Fibroblast of lung (primary cell): Measurements from ENCODE around the gene KRTAP5-1. TPM values are rescaled to one million over a fixed set of nuclear protein-coding genes. Genes with fewer than 3 reads are reported as not detected.
"Not testable (repeated sequence)": the region's sequence is repeated elsewhere in the genome, so short reads cannot be mapped to it uniquely, and the experiment has no call there.

Experiments used
- DNase-seq, 2 donors: peaks; one replicate each; pipeline versions ENCODE4 v3.0.0 to v3.0.0-alpha.2; 2010; ENCODE audit warnings: low read depth in 2 of 2
- H2AFZ ChIP-seq: 2 replicates; pipeline ENCODE4 v1.5.1; 2012; ENCODE audit warnings: low read length, control low read depth, inconsistent platforms
- H3K27ac ChIP-seq: 2 replicates; pipeline ENCODE4 v1.5.1; 2011; ENCODE audit warnings: low read length, control low read depth; ENCODE audit not compliant: insufficient read depth
- H3K27me3 ChIP-seq: 2 replicates; pipeline ENCODE4 v1.5.1; 2011; ENCODE audit warnings: mild to moderate bottlenecking, low read length; ENCODE audit not compliant: control insufficient read depth, insufficient read depth
- H3K36me3 ChIP-seq: 2 replicates; pipeline ENCODE4 v1.5.1; 2011; ENCODE audit warnings: low read length; ENCODE audit not compliant: control insufficient read depth, insufficient read depth
- H3K4me1 ChIP-seq: 2 replicates; pipeline ENCODE4 v1.5.1; 2011; ENCODE audit warnings: low read length; ENCODE audit not compliant: control insufficient read depth, insufficient read depth; ENCODE audit errors: extremely low read depth
- H3K4me2 ChIP-seq: 2 replicates; pipeline ENCODE4 v1.5.1; 2011; ENCODE audit warnings: low read length, control low read depth; ENCODE audit not compliant: insufficient read depth; ENCODE audit errors: extremely low read depth
- H3K4me3 ChIP-seq, 4 experiments: fragments of 200-600 bp in 1 of 4; sonication (generic) in 1 of 4; replicated peaks in 1 of 4; 2 replicates each; pipeline ENCODE4 v1.5.1; 2011 to 2016; ENCODE audit warnings: low read length in 4 of 4, low read depth in 3 of 4, mild to moderate bottlenecking in 3 of 4, control low read depth in 2 of 4, inconsistent platforms in 1 of 4, mixed read lengths in 1 of 4; ENCODE audit not compliant: insufficient read depth in 1 of 4; ENCODE audit errors: control extremely low read depth in 1 of 4
- H3K79me2 ChIP-seq: 2 replicates; pipeline ENCODE4 v1.5.1; 2012; ENCODE audit warnings: mild to moderate bottlenecking, low read length, inconsistent platforms; ENCODE audit not compliant: control insufficient read depth, insufficient read depth
- H3K9ac ChIP-seq: 2 replicates; pipeline ENCODE4 v1.5.1; 2011; ENCODE audit warnings: mild to moderate bottlenecking, low read length, control low read depth; ENCODE audit not compliant: insufficient read depth
- H3K9me3 ChIP-seq: 2 replicates; pipeline ENCODE4 v1.5.1; 2012; ENCODE audit warnings: low read depth, low read length; ENCODE audit not compliant: control insufficient read depth, insufficient read depth
- H4K20me1 ChIP-seq: 2 replicates; pipeline ENCODE4 v1.5.1; 2011; ENCODE audit warnings: low read length; ENCODE audit not compliant: control insufficient read depth, insufficient read depth; ENCODE audit errors: extremely low read depth
- EZH2 ChIP-seq: IDR thresholded peaks from 2 replicates; pipeline ENCODE4 v1.5.1; 2012; ENCODE audit warnings: low read length, control low read depth, mild to moderate bottlenecking; ENCODE audit errors: missing control alignments
- polyA plus RNA-seq, 2 donors: library from polyadenylated mRNA; depleted of rRNA in 1 of 2; stranded (reverse) in 1 of 2; unstranded in 1 of 2; fragments of >200 nt; gene quantifications; 2 replicates each; pipeline ENCODE4 v1.2.1, GENCODE V29; 2011 to 2012; ENCODE audit warnings: missing spikeins in 1 of 2
- total RNA-seq: library from RNA; depleted of rRNA; stranded (reverse); fragments of >200 nt; gene quantifications from 2 replicates; pipeline ENCODE4 v1.2.1, GENCODE V29; 2014
- TF ChIP-seq, protein P1 (sequence below), 2 donors: IDR thresholded peaks in 1 of 2; conservative IDR thresholded peaks in 1 of 2; 1 replicate in 1 of 2; 2 replicates in 1 of 2; pipeline ENCODE4 v1.5.1; 2011 to 2012; ENCODE audit warnings: low read length in 2 of 2, control low read depth in 1 of 2, inconsistent platforms in 1 of 2, low read depth in 1 of 2, mild to moderate bottlenecking in 1 of 2

Gene KRTAP5-1
- total and polyA plus RNA-seq, 2 donors (not counting 1 experiment from before 2014, with no cell fraction given): not detected

DNA sequence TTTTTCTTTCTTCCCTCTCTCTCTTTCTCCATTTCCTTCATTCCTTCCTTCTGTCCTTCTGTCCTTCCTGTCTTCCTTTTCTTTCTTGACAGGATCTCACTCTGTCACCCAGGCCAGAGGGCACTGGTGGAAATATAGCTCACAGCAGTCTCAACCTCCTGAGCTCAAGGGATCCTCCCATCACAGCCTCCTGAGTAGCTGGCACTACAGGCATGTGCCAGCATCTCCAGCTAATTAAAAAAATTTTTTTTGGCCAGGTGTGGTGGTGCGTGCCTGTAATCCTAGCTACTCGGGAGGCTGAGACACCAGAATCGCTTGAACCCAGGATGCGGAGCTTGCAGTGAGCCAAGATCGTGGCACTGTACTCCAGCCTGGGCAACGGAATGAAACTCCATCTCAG lies 8.3 kb downstream of the KRTAP5-1 start:
- Histone ChIP-seq H3K4me3 (no peak overlapping the region), H3K9me3 (no peaks in the 10 kb centered on the region), H3K27me3 (peaks cover 16% of the 10 kb centered on the region), H2AFZ (no peak overlapping the region), H3K79me2 (no peaks in the 10 kb centered on the region), H3K27ac (no peak overlapping the region), H3K9ac (no peak overlapping the region), H3K4me1 (no peaks in the 10 kb centered on the region), H3K4me2 (no peak overlapping the region), H3K36me3 (no peaks in the 10 kb centered on the region), H4K20me1 (no peaks in the 10 kb centered on the region)
- TF ChIP-seq, protein P1, sequence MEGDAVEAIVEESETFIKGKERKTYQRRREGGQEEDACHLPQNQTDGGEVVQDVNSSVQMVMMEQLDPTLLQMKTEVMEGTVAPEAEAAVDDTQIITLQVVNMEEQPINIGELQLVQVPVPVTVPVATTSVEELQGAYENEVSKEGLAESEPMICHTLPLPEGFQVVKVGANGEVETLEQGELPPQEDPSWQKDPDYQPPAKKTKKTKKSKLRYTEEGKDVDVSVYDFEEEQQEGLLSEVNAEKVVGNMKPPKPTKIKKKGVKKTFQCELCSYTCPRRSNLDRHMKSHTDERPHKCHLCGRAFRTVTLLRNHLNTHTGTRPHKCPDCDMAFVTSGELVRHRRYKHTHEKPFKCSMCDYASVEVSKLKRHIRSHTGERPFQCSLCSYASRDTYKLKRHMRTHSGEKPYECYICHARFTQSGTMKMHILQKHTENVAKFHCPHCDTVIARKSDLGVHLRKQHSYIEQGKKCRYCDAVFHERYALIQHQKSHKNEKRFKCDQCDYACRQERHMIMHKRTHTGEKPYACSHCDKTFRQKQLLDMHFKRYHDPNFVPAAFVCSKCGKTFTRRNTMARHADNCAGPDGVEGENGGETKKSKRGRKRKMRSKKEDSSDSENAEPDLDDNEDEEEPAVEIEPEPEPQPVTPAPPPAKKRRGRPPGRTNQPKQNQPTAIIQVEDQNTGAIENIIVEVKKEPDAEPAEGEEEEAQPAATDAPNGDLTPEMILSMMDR (conservative IDR thresholded peaks at IDR 0.05 in 1 of 2, IDR thresholded peaks at IDR 0.05 in 1 of 2; ENCODE audit: low read depth in 1 of 2, low read length in 2 of 2): no peak
- TF ChIP-seq EZH2: no peak
- DNase-seq: no peak

DNA sequence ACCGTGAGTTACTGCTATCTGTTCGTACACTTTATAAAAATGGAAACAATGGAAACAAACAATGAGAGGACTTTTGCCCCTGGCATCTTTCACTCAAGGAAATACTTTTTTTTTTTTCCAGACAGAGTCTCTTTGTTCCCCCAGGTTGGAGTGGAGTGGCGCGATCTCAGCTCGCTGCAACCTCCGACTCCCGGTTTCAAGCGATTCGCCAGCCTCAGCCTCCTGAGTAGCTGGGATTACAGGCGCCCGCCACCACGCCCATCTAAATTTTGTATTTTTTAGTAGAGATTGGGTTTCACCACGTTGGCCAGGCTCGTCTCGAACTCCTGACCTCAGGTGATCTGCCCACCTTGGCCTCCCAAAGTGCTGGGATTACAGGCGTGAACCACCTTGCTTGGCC lies 9.3 kb downstream of the KRTAP5-1 start:
- not testable (repeated sequence) for DNase-seq, H3K4me2 ChIP-seq, H3K9me3 ChIP-seq, H3K4me1 ChIP-seq, H3K27ac ChIP-seq, H3K9ac ChIP-seq, H3K79me2 ChIP-seq, H3K4me3 ChIP-seq, H4K20me1 ChIP-seq, H3K36me3 ChIP-seq, H2AFZ ChIP-seq
- H3K27me3 ChIP-seq: peaks cover 21% of the 10 kb centered on the region

DNA sequence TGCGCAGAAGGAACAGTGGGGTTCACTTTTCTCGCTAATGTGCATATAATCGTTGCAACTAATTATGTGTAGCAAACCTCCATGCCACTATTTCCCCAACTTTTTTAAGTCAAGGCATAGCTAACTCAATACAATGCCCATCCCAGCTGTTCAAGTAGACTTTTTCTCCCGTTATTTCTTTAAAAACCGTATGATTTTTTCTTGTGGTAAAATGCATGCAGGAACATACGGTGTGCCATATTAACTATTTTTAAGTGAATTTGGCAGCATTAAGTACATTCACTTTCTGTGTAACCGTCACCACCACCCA lies 10.2 kb downstream of the KRTAP5-1 start:
- H3K4me1 ChIP-seq: no peaks in the 10 kb centered on the region
- no peak overlapping the region for H2AFZ ChIP-seq
- H3K27me3 ChIP-seq: peaks cover 25% of the 10 kb centered on the region
- H3K9ac ChIP-seq: no peak overlapping the region
- no peak overlapping the region for H3K4me3 ChIP-seq
- TF ChIP-seq, protein P1 (conservative IDR thresholded peaks at IDR 0.05 in 1 of 2, IDR thresholded peaks at IDR 0.05 in 1 of 2; ENCODE audit: low read depth in 1 of 2, low read length in 2 of 2): no peak
- TF ChIP-seq EZH2: no peak
- no peak for DNase-seq
- H3K4me2 ChIP-seq: no peak overlapping the region
- H3K36me3 ChIP-seq: no peaks in the 10 kb centered on the region
- no peaks in the 10 kb centered on the region for H3K9me3 ChIP-seq
- no peak overlapping the region for H3K27ac ChIP-seq
- no peaks in the 10 kb centered on the region for H3K79me2 ChIP-seq
- H4K20me1 ChIP-seq: no peaks in the 10 kb centered on the region
